K562 (cell line): ENCODE measurements around the gene USP20. TPM values are rescaled to one million over a fixed set of nuclear protein-coding genes. Genes with fewer than 3 reads are reported as not detected.

Experiments
- ATAC-seq: fragments of 200-7000 bp; cut with Tn5 transposase; 3 replicates; pipeline ENCODE4 v1.9.1; 2020; ENCODE audit warnings: moderate library complexity
- BruUV-seq: library from RNA; stranded (reverse); fragments of 400-500 nt; replicated peaks from 2 replicates; lab custom pipeline; 2021; lab: Mats Ljungman, UMichigan
- CTCF ChIA-PET: fragments of 300-600 bp; formaldehyde crosslinking; extraction: SDS; loops from one replicate; lab custom pipeline; 2021; ENCODE audit warnings: low intra/inter-chr PET ratio; lab: Yijun Ruan, JAX
- POLR2A ChIA-PET: fragments of 300-600, 350-650 bp; sonication (Branson Sonifier 250); formaldehyde crosslinking; extraction: SDS; loops from one replicate; lab custom pipeline; 2021; ENCODE audit warnings: antibody characterized with exemption, inconsistent platforms; lab: Yijun Ruan, JAX
- DNase-seq, 4 experiments: peaks; one replicate each; pipeline versions ENCODE4 v3.0.0 to v3.0.0-alpha.2; 2011 to 2018; ENCODE audit warnings: low spot score in 3 of 4, mixed read lengths in 3 of 4; ENCODE audit errors: extremely low read depth in 1 of 4
- FAIRE-seq: peaks from 2 replicates; lab custom pipeline; 2011; peaks lifted over from hg19 to GRCh38; lab: Jason Lieb, UNC
- H2AFZ ChIP-seq: 2 replicates; pipeline ENCODE4 v1.6.0; 2011; ENCODE audit warnings: low read depth, low read length, control low read depth, inconsistent platforms
- H3K27ac ChIP-seq: fragments of 200-600 bp; 3 replicates; pipeline ENCODE4 v1.8.0; 2011; ENCODE audit warnings: low read depth, mild to moderate bottlenecking, control low read depth, inconsistent platforms, low read length, moderate library complexity, mixed read lengths; ENCODE audit errors: extremely low read depth
- H3K27me3 ChIP-seq, 2 experiments: fragments of 300-600 bp in 1 of 2; 2 replicates in 1 of 2; 3 replicates in 1 of 2; pipeline versions ENCODE4 v1.6.0 to v1.8.0; 2011; ENCODE audit warnings: inconsistent platforms in 2 of 2, low read length in 2 of 2, mild to moderate bottlenecking in 1 of 2, mixed read lengths in 1 of 2, moderate library complexity in 1 of 2; ENCODE audit not compliant: control insufficient read depth in 2 of 2, insufficient read depth in 2 of 2
- H3K36me3 ChIP-seq: fragments of 300-600 bp; 3 replicates; pipeline ENCODE4 v1.8.0; 2011; ENCODE audit warnings: mild to moderate bottlenecking, low read length, inconsistent platforms; ENCODE audit not compliant: control insufficient read depth, insufficient read depth
- H3K4me1 ChIP-seq, 2 experiments: fragments of 200-600 bp in 1 of 2; replicated peaks in 1 of 2; 2 replicates in 1 of 2; 3 replicates in 1 of 2; pipeline versions ENCODE4 v1.5.1 to v1.8.0; 2011; ENCODE audit warnings: inconsistent platforms in 2 of 2, low read length in 2 of 2, mild to moderate bottlenecking in 1 of 2, mixed read lengths in 1 of 2, moderate library complexity in 1 of 2; ENCODE audit not compliant: control insufficient read depth in 2 of 2, insufficient read depth in 2 of 2
- H3K4me2 ChIP-seq: 2 replicates; pipeline ENCODE4 v1.6.1; 2011; ENCODE audit warnings: low read length, control low read depth, inconsistent platforms, mixed read lengths; ENCODE audit not compliant: insufficient read depth
- H3K4me3 ChIP-seq: fragments of 200-600 bp; sonication (generic), shearing (Covaris generic); 2 replicates; pipeline ENCODE4 v1.5.1; 2016; ENCODE audit warnings: control low read depth, inconsistent platforms
- H3K79me2 ChIP-seq: fragments of 200-600 bp; 3 replicates; pipeline ENCODE4 v1.8.0; 2011; ENCODE audit warnings: low read length, inconsistent platforms; ENCODE audit not compliant: control insufficient read depth, insufficient read depth
- H3K9ac ChIP-seq, 2 experiments: 2 replicates each; pipeline versions ENCODE4 v1.6.0 to v1.6.1; 2011; ENCODE audit warnings: low read depth in 2 of 2, low read length in 2 of 2, control low read depth in 1 of 2, inconsistent platforms in 1 of 2, mild to moderate bottlenecking in 1 of 2, mixed read lengths in 1 of 2; ENCODE audit not compliant: insufficient read depth in 1 of 2
- H3K9me1 ChIP-seq: one replicate; pipeline ENCODE4 v1.6.0; 2011; ENCODE audit warnings: inconsistent platforms, mild to moderate bottlenecking, low read length, moderate library complexity; ENCODE audit not compliant: control insufficient read depth, insufficient read depth
- H3K9me3 ChIP-seq: replicated peaks from 2 replicates; pipeline ENCODE4 v1.5.1; 2011; ENCODE audit warnings: low read depth, low read length, inconsistent platforms; ENCODE audit not compliant: control insufficient read depth, insufficient read depth
- H4K20me1 ChIP-seq: replicated peaks from 2 replicates; pipeline ENCODE4 v1.6.1; 2011; ENCODE audit warnings: low read length, inconsistent platforms, mixed read lengths; ENCODE audit not compliant: control insufficient read depth, insufficient read depth
- BACH1 ChIP-seq: fragments of 200-800 bp; sonication (Bioruptor generic); IDR thresholded peaks from 2 replicates; pipeline ENCODE4 v1.6.1; 2016; ENCODE audit warnings: missing genetic modification characterization, missing compliant biosample characterization
- DDX20 ChIP-seq: fragments of 450-650 bp; IDR thresholded peaks from 2 replicates; pipeline ENCODE4 v1.6.1; 2016; ENCODE audit warnings: missing genetic modification characterization, low read depth, mild to moderate bottlenecking, missing compliant biosample characterization, moderate library complexity
- HDAC6 ChIP-seq: IDR thresholded peaks from 2 replicates; pipeline ENCODE4 v1.6.1; 2012; ENCODE audit warnings: low read depth, mild to moderate bottlenecking, control low read depth, inconsistent platforms, low read length, moderate library complexity
- LARP7 ChIP-seq: fragments of 450-650 bp; IDR thresholded peaks from 2 replicates; pipeline ENCODE4 v1.6.1; 2016
- MYBL2 ChIP-seq, 2 experiments: fragments of 450-650 bp in 1 of 2; sonication (generic) in 1 of 2; formaldehyde crosslinking in 1 of 2; IDR thresholded peaks; 2 replicates each; pipeline versions ENCODE4 v1.6.1 to v1.8.1; 2017 to 2022; ENCODE audit warnings: borderline replicate concordance in 1 of 2, inconsistent platforms in 1 of 2, low read depth in 1 of 2, mild to moderate bottlenecking in 1 of 2, missing genetic modification reagents in 1 of 2, moderate library complexity in 1 of 2
- POLR2A ChIP-seq: fragments of 450-650 bp; conservative IDR thresholded peaks from 2 replicates; pipeline ENCODE4 v1.6.1; 2016
- POLR2AphosphoS5 ChIP-seq: IDR thresholded peaks from 2 replicates; pipeline ENCODE4 v1.6.1; 2011; ENCODE audit warnings: mild to moderate bottlenecking, low read depth, low read length, moderate library complexity; ENCODE audit not compliant: control insufficient read depth, insufficient read depth
- POLR2G ChIP-seq: fragments of 200-400 bp; formaldehyde crosslinking; IDR thresholded peaks from 2 replicates; pipeline ENCODE4 v1.6.1; 2017; ENCODE audit warnings: low read depth, mild to moderate bottlenecking, antibody characterized with exemption, low read length, moderate library complexity
- SMARCA4 ChIP-seq: fragments of 450-650 bp; IDR thresholded peaks from 2 replicates; pipeline ENCODE4 v1.6.1; 2016
- SUPT5H ChIP-seq: fragments of 450-650 bp; IDR thresholded peaks from 2 replicates; pipeline ENCODE4 v1.6.1; 2016
- WGBS: fragments of 100-300 bp; shearing (Covaris generic); methylation state at CpG from one replicate; pipeline ENCODE4 v1.1.6; 2016; ENCODE audit warnings: low coverage, mixed read lengths; ENCODE audit not compliant: insufficient coverage; ENCODE audit errors: missing lambda C conversion rate; 5-methylcytosine and 5-hydroxymethylcytosine counted together
- in situ Hi-C: fragments of 300-500 bp; cut with MboI; formaldehyde crosslinking; loops from 4 replicates; pipeline ENCODE4 v1.15.0; 2018; ENCODE audit warnings: inconsistent platforms, mixed read lengths
- intact Hi-C: fragments of 100-400 bp; cut with micrococcal nuclease; formaldehyde crosslinking; loops from 2 replicates; pipeline ENCODE4 v1.14.2; 2022
- polyA plus RNA-seq, 8 experiments: library from polyadenylated mRNA; depleted of rRNA in 4 of 8; stranded (reverse) in 5 of 8; unstranded in 3 of 8; fragments of >200 nt; fragmentation: Nextera tagmentation in 2 of 8; fragmentation: Illumina TruSeq in 1 of 8; extraction: Ambion mirVana in 2 of 8; extraction: Trizol in 1 of 8; gene quantifications; 2 replicates each; pipeline versions ENCODE4 v1.2.1 to v1.2.3, GENCODE V29; 2011 to 2014; ENCODE audit warnings: inconsistent platforms in 1 of 8, missing spikeins in 1 of 8
- total RNA-seq, 7 experiments: library from RNA; depleted of rRNA in 6 of 7; stranded (reverse); fragments of >200 nt in 6 of 7; fragmentation: Illumina TruSeq in 2 of 7; extraction: Trizol in 2 of 7; gene quantifications; 2 replicates each; pipeline versions ENCODE4 v1.2.1 to v1.2.3, GENCODE V29; 2011 to 2021; ENCODE audit warnings: low replicate concordance in 1 of 7
- TF ChIP-seq, protein P1 (sequence below): fragments of 450-650 bp; formaldehyde crosslinking; IDR thresholded peaks from 2 replicates; pipeline ENCODE4 v1.4.0; 2020; ENCODE audit warnings: mild to moderate bottlenecking, moderate library complexity
- TF ChIP-seq, protein P2 (sequence below), 2 experiments: fragments of 200-800 bp in 1 of 2; sonication (Bioruptor generic) in 1 of 2; sonication (generic) in 1 of 2; formaldehyde crosslinking in 1 of 2; IDR thresholded peaks in 1 of 2; conservative IDR thresholded peaks in 1 of 2; 2 replicates each; pipeline versions ENCODE4 v1.5.0 to v1.6.1; 2016 to 2020; ENCODE audit warnings: missing compliant biosample characterization in 1 of 2, missing genetic modification characterization in 1 of 2, missing genetic modification reagents in 1 of 2
- TF ChIP-seq, protein P3 (sequence below): fragments of 250-450 bp; sonication (Bioruptor Pico); IDR thresholded peaks from 2 replicates; pipeline ENCODE4 v1.5.0; 2020; ENCODE audit warnings: mild to moderate bottlenecking

Gene USP20
- total and polyA plus RNA-seq, 9 of the 15 experiments (the other 6 are each of a cell fraction or from before 2014, with no cell fraction given): 1.9 to 136 (median 49.1) TPM

DNA sequence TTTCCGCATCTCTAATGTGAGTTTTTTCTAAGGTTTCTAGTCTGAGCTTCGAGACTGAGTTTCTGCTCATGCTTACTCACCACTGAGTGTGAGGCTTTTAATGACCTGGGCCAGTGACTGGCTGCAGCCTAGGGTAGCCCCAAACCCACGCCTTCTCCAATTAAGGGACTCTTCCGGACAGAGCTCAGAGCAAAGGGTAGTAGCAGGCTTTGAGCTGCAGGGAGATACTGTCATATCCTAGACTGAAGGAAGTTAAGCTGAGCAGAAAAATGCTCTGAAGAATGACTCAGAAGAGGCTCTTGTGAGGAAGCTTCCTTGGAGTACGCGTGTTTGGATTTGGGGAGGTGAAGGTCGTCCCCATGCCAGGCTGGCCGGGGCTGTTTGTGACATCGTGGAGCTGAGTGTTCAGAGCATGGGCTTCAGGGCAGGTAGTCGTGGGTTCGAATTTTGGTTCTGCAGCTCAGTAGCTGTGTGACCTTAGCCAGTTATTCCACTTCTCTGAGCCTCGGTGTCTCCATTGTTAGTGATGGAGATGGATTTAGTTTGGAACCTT lies 3.5 kb downstream of the USP20 start (continued):
- TF ChIP-seq BACH1 (tag) (peak; percentile 82; the same call in 1 of the 2 replicates), SMARCA4 (peak; percentile 32; the same call in 1 of the 2 replicates), MYBL2 (IDR thresholded peaks at IDR 0.05; ENCODE audit: low read depth) (no peak), MYBL2 (CRISPR knock-in tag; IDR thresholded peaks at IDR 0.05; ENCODE audit: borderline replicate concordance) (no peak)
- TF ChIP-seq, protein P1, sequence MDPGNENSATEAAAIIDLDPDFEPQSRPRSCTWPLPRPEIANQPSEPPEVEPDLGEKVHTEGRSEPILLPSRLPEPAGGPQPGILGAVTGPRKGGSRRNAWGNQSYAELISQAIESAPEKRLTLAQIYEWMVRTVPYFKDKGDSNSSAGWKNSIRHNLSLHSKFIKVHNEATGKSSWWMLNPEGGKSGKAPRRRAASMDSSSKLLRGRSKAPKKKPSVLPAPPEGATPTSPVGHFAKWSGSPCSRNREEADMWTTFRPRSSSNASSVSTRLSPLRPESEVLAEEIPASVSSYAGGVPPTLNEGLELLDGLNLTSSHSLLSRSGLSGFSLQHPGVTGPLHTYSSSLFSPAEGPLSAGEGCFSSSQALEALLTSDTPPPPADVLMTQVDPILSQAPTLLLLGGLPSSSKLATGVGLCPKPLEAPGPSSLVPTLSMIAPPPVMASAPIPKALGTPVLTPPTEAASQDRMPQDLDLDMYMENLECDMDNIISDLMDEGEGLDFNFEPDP (CRISPR knock-in tag): 0 out of 2 replicates have a peak, but pooled peaks have one; percentile 2

DNA sequence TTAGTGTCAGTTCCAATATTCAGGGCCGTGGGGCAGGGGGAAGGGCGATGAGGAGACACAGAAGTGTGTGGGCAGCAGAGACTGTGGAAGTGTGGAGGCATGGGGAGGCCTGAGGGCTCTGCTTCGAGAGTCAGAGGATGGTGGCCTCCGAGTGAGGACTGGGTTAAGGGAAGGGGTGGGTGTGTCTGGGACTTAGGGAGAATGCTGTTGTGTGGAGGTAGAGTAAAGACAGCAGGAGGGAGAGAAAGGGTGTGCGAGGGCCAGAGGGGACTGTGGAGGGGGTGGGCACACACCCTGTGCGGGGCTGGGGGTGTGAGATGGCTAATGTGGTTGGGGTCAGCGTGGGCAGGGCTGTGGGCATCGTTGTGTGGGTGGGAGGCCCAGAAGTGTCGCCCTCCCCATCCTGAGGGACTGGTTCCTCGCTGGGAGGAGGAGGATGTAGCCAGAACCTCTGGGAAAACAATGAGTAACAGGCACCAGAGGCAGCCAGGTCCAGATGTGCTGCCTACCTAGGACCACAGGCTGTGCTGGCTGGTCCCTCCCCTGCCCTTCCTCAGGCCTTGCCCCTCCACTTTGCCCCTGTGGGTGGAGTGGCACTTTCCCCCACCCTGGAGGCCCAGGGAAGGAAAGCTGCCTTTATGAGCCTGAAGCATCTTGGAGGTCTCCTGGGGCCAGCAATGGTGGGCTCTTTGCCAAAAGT lies 4.2 kb downstream of the USP20 start:
- DNase-seq (no peak), ATAC-seq (no peak), FAIRE-seq (no peak)
- H3K9me3 ChIP-seq: no peaks in the 10 kb centered on the region
- H2AFZ ChIP-seq: no peak overlapping the region
- ChIA-PET CTCF (no interaction called here), POLR2A (interaction anchor here (0.6 to 5.5 kb wide), 11 partner anchors 9 to 53 kb away, joined by 3 to 39 read pairs (median 7); no protein-coding TSS in a partner anchor)
- H3K4me1 ChIP-seq: peaks cover 39 to 49% of the 10 kb centered on the region in 2 experiments
- H4K20me1 ChIP-seq: no peaks in the 10 kb centered on the region
- no peaks in the 10 kb centered on the region for H3K27me3 ChIP-seq
- intact Hi-C loops: no loop called here
- H3K9ac ChIP-seq: peak overlapping the region; percentile 53 to 73
- peak overlapping the region; percentile 69 for H3K27ac ChIP-seq
- in situ Hi-C loops: no loop called here
- no TSS peak for BruUV-seq
- peak overlapping the region; percentile 56 for H3K4me2 ChIP-seq
- H3K79me2 ChIP-seq: peaks cover 72% of the 10 kb centered on the region
- WGBS: 68% methylated on average over 10 of the region's 10 CpGs
- peaks cover 6% of the 10 kb centered on the region for H3K9me1 ChIP-seq
- no peak overlapping the region; the same call in 1 of the 2 replicates for H3K4me3 ChIP-seq
- peaks cover 40% of the 10 kb centered on the region for H3K36me3 ChIP-seq
- 0 out of 2 replicates have a peak, but pooled peaks have one; percentile 41 for TF ChIP-seq POLR2A
- TF ChIP-seq, protein P2, sequence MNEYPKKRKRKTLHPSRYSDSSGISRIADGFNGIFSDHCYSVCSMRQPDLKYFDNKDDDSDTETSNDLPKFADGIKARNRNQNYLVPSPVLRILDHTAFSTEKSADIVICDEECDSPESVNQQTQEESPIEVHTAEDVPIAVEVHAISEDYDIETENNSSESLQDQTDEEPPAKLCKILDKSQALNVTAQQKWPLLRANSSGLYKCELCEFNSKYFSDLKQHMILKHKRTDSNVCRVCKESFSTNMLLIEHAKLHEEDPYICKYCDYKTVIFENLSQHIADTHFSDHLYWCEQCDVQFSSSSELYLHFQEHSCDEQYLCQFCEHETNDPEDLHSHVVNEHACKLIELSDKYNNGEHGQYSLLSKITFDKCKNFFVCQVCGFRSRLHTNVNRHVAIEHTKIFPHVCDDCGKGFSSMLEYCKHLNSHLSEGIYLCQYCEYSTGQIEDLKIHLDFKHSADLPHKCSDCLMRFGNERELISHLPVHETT (CRISPR knock-in tag; conservative IDR thresholded peaks at IDR 0.05 in 1 of 2, IDR thresholded peaks at IDR 0.05 in 1 of 2): no peak
- TF ChIP-seq POLR2G: peak; percentile 44; the same call in 1 of the 2 replicates
- TF ChIP-seq HDAC6: no peak
- TF ChIP-seq, protein P3, sequence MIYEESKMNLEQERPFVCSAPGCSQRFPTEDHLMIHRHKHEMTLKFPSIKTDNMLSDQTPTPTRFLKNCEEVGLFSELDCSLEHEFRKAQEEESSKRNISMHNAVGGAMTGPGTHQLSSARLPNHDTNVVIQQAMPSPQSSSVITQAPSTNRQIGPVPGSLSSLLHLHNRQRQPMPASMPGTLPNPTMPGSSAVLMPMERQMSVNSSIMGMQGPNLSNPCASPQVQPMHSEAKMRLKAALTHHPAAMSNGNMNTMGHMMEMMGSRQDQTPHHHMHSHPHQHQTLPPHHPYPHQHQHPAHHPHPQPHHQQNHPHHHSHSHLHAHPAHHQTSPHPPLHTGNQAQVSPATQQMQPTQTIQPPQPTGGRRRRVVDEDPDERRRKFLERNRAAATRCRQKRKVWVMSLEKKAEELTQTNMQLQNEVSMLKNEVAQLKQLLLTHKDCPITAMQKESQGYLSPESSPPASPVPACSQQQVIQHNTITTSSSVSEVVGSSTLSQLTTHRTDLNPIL (CRISPR knock-in tag): no peak
- 0 out of 2 replicates have a peak, but pooled peaks have one; percentile 62 for TF ChIP-seq LARP7
- TF ChIP-seq DDX20 (tag): no peak
- TF ChIP-seq SUPT5H: peak; percentile 47; the same call in 1 of the 2 replicates
- TF ChIP-seq POLR2AphosphoS5: peak; percentile 31; the same call in 1 of the 2 replicates
